ENCODE measurements around the gene BCL11B.

Gene BCL11B

DNA sequence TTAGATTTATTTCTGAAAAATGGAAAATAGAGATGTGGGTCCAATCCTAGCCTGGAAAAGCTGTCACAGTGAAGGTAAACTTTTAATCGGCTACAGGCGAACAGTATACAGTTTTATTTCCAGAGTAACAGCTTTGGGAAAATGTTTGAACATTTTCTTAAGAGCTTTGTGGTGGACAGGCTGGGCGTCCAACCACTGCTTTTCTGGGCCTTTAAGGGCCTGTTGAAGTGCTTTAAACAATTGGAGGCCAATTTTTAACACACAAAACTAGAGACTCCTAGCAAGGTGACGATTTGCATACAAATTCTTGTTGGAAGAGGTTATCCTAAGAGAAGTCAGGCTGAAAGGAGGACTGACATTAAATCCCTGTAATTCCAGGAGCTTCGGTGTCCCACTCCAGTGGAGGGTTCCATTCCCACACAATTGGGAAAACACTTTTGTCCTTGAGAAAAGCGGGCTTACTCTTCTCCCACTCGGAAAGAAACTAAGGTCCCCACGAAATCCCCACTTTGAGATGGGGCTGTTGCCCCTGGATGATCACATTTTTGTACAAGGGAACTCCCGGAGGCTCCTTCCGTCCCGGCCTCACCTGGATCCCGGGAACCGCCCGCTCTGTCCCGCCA lies 26.9 kb downstream of the BCL11B start:
- POLR2A ChIA-PET, result interaction anchor here (2.0 kb wide), 1 partner anchor 10 kb away, joined by 4 read pairs; no protein-coding TSS in a partner anchor
- CTCF ChIA-PET, result no interaction called here
- TF ChIP-seq, protein P1, sequence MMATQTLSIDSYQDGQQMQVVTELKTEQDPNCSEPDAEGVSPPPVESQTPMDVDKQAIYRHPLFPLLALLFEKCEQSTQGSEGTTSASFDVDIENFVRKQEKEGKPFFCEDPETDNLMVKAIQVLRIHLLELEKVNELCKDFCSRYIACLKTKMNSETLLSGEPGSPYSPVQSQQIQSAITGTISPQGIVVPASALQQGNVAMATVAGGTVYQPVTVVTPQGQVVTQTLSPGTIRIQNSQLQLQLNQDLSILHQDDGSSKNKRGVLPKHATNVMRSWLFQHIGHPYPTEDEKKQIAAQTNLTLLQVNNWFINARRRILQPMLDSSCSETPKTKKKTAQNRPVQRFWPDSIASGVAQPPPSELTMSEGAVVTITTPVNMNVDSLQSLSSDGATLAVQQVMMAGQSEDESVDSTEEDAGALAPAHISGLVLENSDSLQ (IDR thresholded peaks at IDR 0.05), result no peak
- TF ChIP-seq ZNF384 (IDR thresholded peaks at IDR 0.05), result no peak
- no peak for TF ChIP-seq CTBP1 (IDR thresholded peaks at IDR 0.05; ENCODE audit: borderline replicate concordance)
- TF ChIP-seq LEF1 (IDR thresholded peaks at IDR 0.05; ENCODE audit: borderline replicate concordance), result no peak
- no peak for TF ChIP-seq TARDBP (IDR thresholded peaks at IDR 0.05)
- TF ChIP-seq HDGF (IDR thresholded peaks at IDR 0.05; ENCODE audit: borderline replicate concordance), result no peak
- TF ChIP-seq FOXA1 (IDR thresholded peaks at IDR 0.05), result no peak
- TF ChIP-seq SP1 (IDR thresholded peaks at IDR 0.05), result no peak
- no peak for TF ChIP-seq FOXK2 (IDR thresholded peaks at IDR 0.05)
- TF ChIP-seq ARNT (IDR thresholded peaks at IDR 0.05), result no peak
- no peak for DNase-seq (ENCODE audit: extremely low spot score)

DNA sequence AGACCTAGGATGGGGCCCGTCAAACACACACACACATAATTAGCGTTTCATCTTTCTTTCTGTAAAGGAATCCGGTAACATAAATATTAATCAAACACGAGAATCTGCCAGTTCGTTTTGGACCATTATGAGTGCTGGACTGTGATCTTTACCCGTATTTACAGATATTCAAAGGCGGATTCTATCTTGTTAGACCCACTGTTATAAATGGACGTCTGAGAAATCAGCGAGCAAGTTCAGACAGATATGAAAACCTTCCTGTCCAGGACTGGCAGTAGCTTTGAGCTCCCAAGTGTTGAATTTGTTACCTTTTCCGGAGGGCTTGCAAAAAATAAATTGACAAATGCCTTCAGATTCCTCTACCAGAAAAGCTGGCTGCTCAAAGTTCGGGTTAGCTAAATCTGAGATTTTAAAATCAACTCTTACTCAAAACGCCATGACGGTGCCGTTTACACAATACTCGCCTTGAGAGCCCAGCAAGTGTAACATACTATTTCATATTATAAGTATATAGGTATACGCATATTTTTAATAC lies 27.6 kb downstream of the BCL11B start:
- TF ChIP-seq ARNT (IDR thresholded peaks at IDR 0.05), result no peak
- no peak for DNase-seq (ENCODE audit: extremely low spot score)
- CTCF ChIA-PET, result no interaction called here
- POLR2A ChIA-PET, result interaction anchor here (2.0 kb wide), 1 partner anchor 10 kb away, joined by 4 read pairs; no protein-coding TSS in a partner anchor

GRCh38 chr14:99242816-99243721 lies 28.9 kb downstream of the BCL11B start:
- DNase-seq (ENCODE audit: extremely low spot score), result no peak
- ChIA-PET POLR2A (interaction anchor here (1.1 to 1.5 kb wide), 2 partner anchors 13 to 25 kb away, joined by 4 read pairs; no protein-coding TSS in a partner anchor), CTCF (interaction anchor here (1.6 kb wide), 1 partner anchor 12 kb away, joined by 5 read pairs; no protein-coding TSS in a partner anchor)
- TF ChIP-seq TARDBP (IDR thresholded peaks at IDR 0.05) (no peak), L3MBTL2 (conservative IDR thresholded peaks at IDR 0.05) (no peak), NFRKB (IDR thresholded peaks at IDR 0.05) (no peak), FOXK2 (IDR thresholded peaks at IDR 0.05) (no peak), CTBP1 (IDR thresholded peaks at IDR 0.05; ENCODE audit: borderline replicate concordance) (no peak), BHLHE40 (IDR thresholded peaks at IDR 0.05; ENCODE audit: borderline replicate concordance) (no peak), HDGF (IDR thresholded peaks at IDR 0.05; ENCODE audit: borderline replicate concordance) (no peak)

GRCh38 chr14:99242238-99242637 lies 29.8 kb downstream of the BCL11B start:
- CTCF ChIA-PET, result interaction anchor here (1.6 to 1.8 kb wide), 2 partner anchors 11 to 13 kb away, joined by 5 to 11 read pairs; no protein-coding TSS in a partner anchor
- POLR2A ChIA-PET, result interaction anchor here (1.1 to 1.5 kb wide), 3 partner anchors 9 to 26 kb away, joined by 3 to 4 read pairs (median 4); no protein-coding TSS in a partner anchor
- no peak for TF ChIP-seq ZNF384 (IDR thresholded peaks at IDR 0.05)
- TF ChIP-seq L3MBTL2 (conservative IDR thresholded peaks at IDR 0.05), result no peak
- no peak for TF ChIP-seq CTBP1 (IDR thresholded peaks at IDR 0.05; ENCODE audit: borderline replicate concordance)
- TF ChIP-seq BHLHE40 (IDR thresholded peaks at IDR 0.05; ENCODE audit: borderline replicate concordance), result no peak
- no peak for TF ChIP-seq FOXM1 (IDR thresholded peaks at IDR 0.05; ENCODE audit: borderline replicate concordance)
- TF ChIP-seq ELF4 (IDR thresholded peaks at IDR 0.05), result no peak
- TF ChIP-seq LEF1 (IDR thresholded peaks at IDR 0.05; ENCODE audit: borderline replicate concordance), result no peak
- no peak for TF ChIP-seq FOXK2 (IDR thresholded peaks at IDR 0.05)
- no peak for TF ChIP-seq ARNT (IDR thresholded peaks at IDR 0.05)
- no peak for TF ChIP-seq HDGF (IDR thresholded peaks at IDR 0.05; ENCODE audit: borderline replicate concordance)
- DNase-seq (ENCODE audit: extremely low spot score), result no peak

DNA sequence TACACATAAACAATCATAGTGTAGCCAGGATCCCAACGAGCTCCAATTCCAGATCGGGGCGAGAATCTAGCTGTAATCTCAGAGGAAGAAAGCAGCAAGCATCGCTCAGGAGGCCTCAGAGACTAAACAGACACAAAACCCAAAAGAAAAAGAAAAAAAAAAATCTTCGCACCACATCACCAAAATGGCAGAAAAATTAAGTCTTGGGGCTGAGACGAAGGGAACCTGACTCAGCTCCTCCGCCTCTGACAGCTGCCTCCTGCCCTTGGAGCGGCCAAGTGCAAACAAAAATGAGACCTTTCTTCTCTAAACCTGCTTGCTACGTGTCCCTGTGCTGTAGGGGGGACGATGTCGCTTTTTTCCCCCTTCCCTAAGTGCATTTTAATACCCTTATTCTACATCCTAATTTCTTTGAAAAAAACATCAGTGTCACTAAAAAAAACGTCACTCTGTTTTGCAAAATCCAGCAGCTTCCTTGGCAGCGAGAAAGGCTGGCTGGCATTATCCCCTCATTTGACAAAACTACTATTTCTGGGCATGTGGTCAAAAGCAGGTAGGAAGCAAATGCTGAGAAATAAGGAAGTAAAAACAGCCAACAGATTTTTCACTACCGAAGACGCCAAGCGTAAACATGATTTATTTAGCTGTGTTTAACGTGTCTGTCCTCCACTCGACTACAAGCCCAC lies 30.5 kb downstream of the BCL11B start:
- no peak for DNase-seq (ENCODE audit: extremely low spot score)
- ChIA-PET CTCF (interaction anchor here (1.6 to 1.8 kb wide), 2 partner anchors 10 to 14 kb away, joined by 5 to 11 read pairs; no protein-coding TSS in a partner anchor), POLR2A (interaction anchor here (0.7 to 1.2 kb wide), 3 partner anchors 10 to 34 kb away, joined by 3 read pairs; no protein-coding TSS in a partner anchor)
- TF ChIP-seq ELF4 (IDR thresholded peaks at IDR 0.05) (no peak), FOXM1 (IDR thresholded peaks at IDR 0.05; ENCODE audit: borderline replicate concordance) (no peak), SP1 (IDR thresholded peaks at IDR 0.05) (no peak), ARNT (IDR thresholded peaks at IDR 0.05) (no peak)

DNA sequence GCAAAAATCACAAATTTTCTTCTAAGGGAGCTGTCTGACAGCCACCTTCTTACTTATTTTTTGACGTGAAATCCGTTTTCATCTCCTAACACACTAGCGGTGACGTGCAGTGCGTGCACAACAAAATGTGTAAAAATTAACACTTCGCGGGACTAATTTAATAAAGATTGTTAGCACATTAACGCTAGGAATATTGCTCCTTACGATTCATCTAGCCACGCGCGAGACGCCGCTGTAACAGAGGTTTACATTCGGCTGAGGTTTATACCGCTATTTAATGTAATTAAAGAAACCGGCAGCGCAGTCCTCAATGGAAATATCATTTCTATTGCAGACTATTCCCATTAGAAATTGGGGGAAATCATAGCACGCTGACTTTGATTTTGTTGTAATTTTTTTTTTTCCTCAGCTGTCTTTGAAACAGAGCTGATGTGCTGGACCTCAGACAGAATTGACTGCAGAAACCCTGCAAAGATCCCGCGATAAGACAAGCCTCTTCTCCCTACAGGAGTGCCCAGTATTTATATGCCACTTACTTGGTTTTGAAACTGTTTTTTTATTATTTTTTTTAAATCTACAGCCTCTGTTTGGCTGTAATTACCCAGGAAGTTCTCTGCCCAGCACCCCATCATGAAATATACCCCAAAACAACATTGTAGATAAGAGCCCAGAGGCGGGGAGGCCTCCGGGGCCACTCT lies 31.2 kb downstream of the BCL11B start:
- TF ChIP-seq FOXA1 (IDR thresholded peaks at IDR 0.05) (no peak), BHLHE40 (IDR thresholded peaks at IDR 0.05; ENCODE audit: borderline replicate concordance) (no peak), FOXM1 (IDR thresholded peaks at IDR 0.05; ENCODE audit: borderline replicate concordance) (no peak), FOXK2 (IDR thresholded peaks at IDR 0.05) (no peak), ELF4 (IDR thresholded peaks at IDR 0.05) (no peak), LEF1 (IDR thresholded peaks at IDR 0.05; ENCODE audit: borderline replicate concordance) (no peak), TARDBP (IDR thresholded peaks at IDR 0.05) (no peak), HDGF (IDR thresholded peaks at IDR 0.05; ENCODE audit: borderline replicate concordance) (no peak), SUZ12 (IDR thresholded peaks at IDR 0.05) (no peak)
- ChIA-PET POLR2A (interaction anchor here (0.7 to 1.3 kb wide), 3 partner anchors 21 to 33 kb away, joined by 3 read pairs; no protein-coding TSS in a partner anchor), CTCF (interaction anchor here (1.8 kb wide), 1 partner anchor 10 kb away, joined by 11 read pairs; no protein-coding TSS in a partner anchor)
- DNase-seq (ENCODE audit: extremely low spot score), result no peak

All from HEK293T (cell line).